HepG2 (cell line): ENCODE data around the gene PRPSAP1. TPM values are rescaled to one million over a fixed set of nuclear protein-coding genes. Genes with fewer than 3 reads are reported as not detected.
A peak's percentile ranks its signal among the peaks of the same experiment; 100 is the strongest.

ENCODE experiments used
- ATAC-seq: fragments of 200-7000 bp; cut with Tn5 transposase; 3 replicates; pipeline ENCODE4 v1.9.1; 2020; ENCODE audit warnings: mild to moderate bottlenecking, moderate library complexity
- BruUV-seq: library from RNA; stranded (reverse); fragments of 400-500 nt; replicated peaks from 2 replicates; lab custom pipeline; 2021; lab: Mats Ljungman, UMichigan
- CTCF ChIA-PET: fragments of 300-600 bp; formaldehyde crosslinking; extraction: SDS; loops from one replicate; lab custom pipeline; 2021; ENCODE audit warnings: low total read pairs, inconsistent platforms, low intra/inter-chr PET ratio; lab: Yijun Ruan, JAX
- POLR2A ChIA-PET: fragments of 350-600 bp; sonication (Branson Sonifier 250); formaldehyde crosslinking; loops from one replicate; lab custom pipeline; 2020; ENCODE audit warnings: antibody characterized with exemption, inconsistent platforms; lab: Yijun Ruan, JAX
- DNase-seq: peaks from one replicate; pipeline ENCODE4 v3.0.0-alpha.2; 2015; ENCODE audit warnings: low spot score
- FAIRE-seq: peaks from 3 replicates; lab custom pipeline; 2011; peaks lifted over from hg19 to GRCh38; lab: Jason Lieb, UNC
- H2AFZ ChIP-seq: one replicate; pipeline ENCODE4 v1.6.1; 2011; ENCODE audit warnings: low read length, inconsistent platforms
- H3K27ac ChIP-seq: fragments of 300-600 bp; 3 replicates; pipeline ENCODE4 v1.8.0; 2011; ENCODE audit warnings: mixed run types, mild to moderate bottlenecking, mixed read lengths, low read length, inconsistent platforms; ENCODE audit not compliant: insufficient read depth; ENCODE audit errors: extremely low read length
- H3K27me3 ChIP-seq, 2 experiments: fragments of 200-600 bp in 1 of 2; 2 replicates in 1 of 2; 3 replicates in 1 of 2; pipeline versions ENCODE4 v1.6.0 to v1.8.0; 2011; ENCODE audit warnings: low read length in 2 of 2, mild to moderate bottlenecking in 2 of 2, moderate library complexity in 2 of 2, inconsistent platforms in 1 of 2; ENCODE audit not compliant: insufficient read depth in 2 of 2, control insufficient read depth in 1 of 2
- H3K36me3 ChIP-seq, 2 experiments: fragments of 200-600 bp in 1 of 2; replicated peaks in 1 of 2; 2 replicates in 1 of 2; 3 replicates in 1 of 2; pipeline versions ENCODE4 v1.5.1 to v1.8.0; 2011; ENCODE audit warnings: low read length in 2 of 2, inconsistent platforms in 1 of 2; ENCODE audit not compliant: insufficient read depth in 2 of 2, control insufficient read depth in 1 of 2
- H3K4me1 ChIP-seq: 2 replicates; pipeline ENCODE4 v1.5.1; 2012; ENCODE audit warnings: low read length, inconsistent platforms; ENCODE audit not compliant: insufficient read depth
- H3K4me2 ChIP-seq: 2 replicates; pipeline ENCODE4 v1.6.0; 2011; ENCODE audit warnings: low read depth, low read length, inconsistent platforms
- H3K4me3 ChIP-seq, 3 experiments: fragments of 200-600 bp in 1 of 3; sonication (generic), shearing (Covaris generic) in 1 of 3; replicated peaks in 1 of 3; 2 replicates each; pipeline ENCODE4 v1.5.1; 2011 to 2016; ENCODE audit warnings: low read length in 3 of 3, inconsistent platforms in 2 of 3, low read depth in 2 of 3, mild to moderate bottlenecking in 2 of 3, control low read depth in 1 of 3, mixed read lengths in 1 of 3; ENCODE audit not compliant: insufficient read depth in 1 of 3
- H3K79me2 ChIP-seq: one replicate; pipeline ENCODE4 v1.6.1; 2011; ENCODE audit warnings: low read length, inconsistent platforms; ENCODE audit not compliant: insufficient read depth
- H3K9ac ChIP-seq: 2 replicates; pipeline ENCODE4 v1.6.0; 2011; ENCODE audit warnings: mild to moderate bottlenecking, low read depth, low read length, inconsistent platforms; ENCODE audit not compliant: insufficient read depth
- H3K9me3 ChIP-seq: 2 replicates; pipeline ENCODE4 v1.5.1; 2012; ENCODE audit warnings: mild to moderate bottlenecking, low read length
- H4K20me1 ChIP-seq: 2 replicates; pipeline ENCODE4 v1.6.0; 2011; ENCODE audit warnings: inconsistent platforms, mild to moderate bottlenecking, low read length, moderate library complexity; ENCODE audit not compliant: insufficient read depth
- BRCA1 ChIP-seq: sonication (generic); formaldehyde crosslinking; IDR thresholded peaks from 2 replicates; pipeline ENCODE4 v1.4.0; 2020; ENCODE audit warnings: missing genetic modification reagents
- ELF1 ChIP-seq: sonication (generic); formaldehyde crosslinking; IDR thresholded peaks from 2 replicates; pipeline ENCODE4 v1.4.0; 2020; ENCODE audit warnings: missing genetic modification reagents
- ESRRA ChIP-seq: sonication (generic); formaldehyde crosslinking; IDR thresholded peaks from 2 replicates; pipeline ENCODE4 v1.5.1; 2020; ENCODE audit warnings: mild to moderate bottlenecking, low read depth, missing genetic modification reagents
- FOXA3 ChIP-seq: IDR thresholded peaks from 2 replicates; pipeline ENCODE4 v1.6.1; 2016; ENCODE audit warnings: missing genetic modification reagents, missing compliant biosample characterization
- GABPA ChIP-seq, 2 experiments: IDR thresholded peaks; 2 replicates each; pipeline ENCODE4 v1.6.1; 2011 to 2016; ENCODE audit warnings: low read depth in 2 of 2, low read length in 1 of 2, missing biosample characterization in 1 of 2, missing genetic modification characterization in 1 of 2
- GLMP ChIP-seq: sonication (generic); formaldehyde crosslinking; IDR thresholded peaks from 2 replicates; pipeline ENCODE4 v1.9.0; 2021; ENCODE audit warnings: missing genetic modification reagents, mild to moderate bottlenecking, borderline replicate concordance
- GMEB2 ChIP-seq: IDR thresholded peaks from 2 replicates; pipeline ENCODE4 v1.6.1; 2016; ENCODE audit warnings: missing biosample characterization, missing genetic modification reagents, low read depth
- MAF1 ChIP-seq: sonication (generic); formaldehyde crosslinking; IDR thresholded peaks from 2 replicates; pipeline ENCODE4 v1.5.0; 2020; ENCODE audit warnings: missing genetic modification reagents, borderline replicate concordance
- MXI1 ChIP-seq: IDR thresholded peaks from 3 replicates; pipeline ENCODE4 v1.6.1; 2012; ENCODE audit warnings: low read depth, low read length, inconsistent platforms, borderline replicate concordance
- RBFOX2 ChIP-seq: fragments of 200-400 bp; formaldehyde crosslinking; IDR thresholded peaks from 2 replicates; pipeline ENCODE4 v1.6.1; 2017; ENCODE audit warnings: low read depth, mild to moderate bottlenecking, low read length
- ZBTB20 ChIP-seq: sonication (generic); formaldehyde crosslinking; IDR thresholded peaks from 2 replicates; pipeline ENCODE4 v1.8.1; 2023; ENCODE audit warnings: missing genetic modification reagents, low read depth, mild to moderate bottlenecking, borderline replicate concordance
- ZC3H4 ChIP-seq: sonication (generic); formaldehyde crosslinking; IDR thresholded peaks from 2 replicates; pipeline ENCODE4 v1.4.0; 2020; ENCODE audit warnings: missing genetic modification reagents, borderline replicate concordance
- ZMYM4 ChIP-seq: sonication (generic); formaldehyde crosslinking; IDR thresholded peaks from 2 replicates; pipeline ENCODE4 v1.8.1; 2023; ENCODE audit warnings: mild to moderate bottlenecking, missing genetic modification reagents
- ZNF207 ChIP-seq: fragments of 450-650 bp; IDR thresholded peaks from 2 replicates; pipeline ENCODE4 v1.6.1; 2016; ENCODE audit warnings: antibody characterized with exemption, borderline replicate concordance
- ZNF569 ChIP-seq: sonication (generic); formaldehyde crosslinking; IDR thresholded peaks from 2 replicates; pipeline ENCODE4 v1.5.0; 2020; ENCODE audit warnings: mild to moderate bottlenecking, missing genetic modification reagents, moderate library complexity, borderline replicate concordance
- ZNF773 ChIP-seq: sonication (generic); formaldehyde crosslinking; IDR thresholded peaks from 2 replicates; pipeline ENCODE4 v1.4.0; 2020; ENCODE audit warnings: missing genetic modification reagents, borderline replicate concordance
- WGBS: methylation state at CpG from one replicate; pipeline ENCODE4 v1.1.6; 2017; ENCODE audit warnings: low lambda C conversion rate; 5-methylcytosine and 5-hydroxymethylcytosine counted together
- in situ Hi-C: cut with HindIII; loops from 2 replicates; pipeline ENCODE4 v1.10.0; 2017; ENCODE audit warnings: low pct_unique_long_range_greater_than_20kb; ENCODE audit not compliant: extremely low pct_ligation_motif_present
- intact Hi-C: fragments of 100-400 bp; cut with micrococcal nuclease; formaldehyde crosslinking; loops from one replicate; pipeline ENCODE4 v1.10.0; 2022; ENCODE audit not compliant: unreplicated experiment
- polyA plus RNA-seq, 8 experiments: library from polyadenylated mRNA; depleted of rRNA in 3 of 8; stranded (reverse) in 7 of 8; unstranded in 1 of 8; fragments of >200 nt; fragmentation: Illumina TruSeq in 4 of 8; extraction: Trizol in 4 of 8; gene quantifications; 2 replicates each; pipeline versions ENCODE4 v1.2.1 to v1.2.3, GENCODE V29; 2011 to 2016; ENCODE audit warnings: low read depth in 4 of 8, missing spikeins in 1 of 8, mixed read lengths in 1 of 8; ENCODE audit not compliant: insufficient read depth in 1 of 8
- total RNA-seq, 5 experiments: library from RNA; depleted of rRNA; stranded (reverse); fragments of >200 nt; fragmentation: Illumina TruSeq; extraction: Trizol; gene quantifications; 2 replicates each; pipeline ENCODE4 v1.2.3, GENCODE V29; 2016; ENCODE audit warnings: low read depth in 1 of 5
- TF ChIP-seq, protein P1 (sequence below): sonication (generic); formaldehyde crosslinking; IDR thresholded peaks from 2 replicates; pipeline ENCODE4 v1.4.0; 2020; ENCODE audit warnings: missing genetic modification reagents

The PRPSAP1 gene
- total and polyA plus RNA-seq, 2 of the 13 experiments (the other 11 are each of a cell fraction or from before 2014, with no cell fraction given) = 91.1 to 314 TPM

GRCh38 chr17:76262732-76263344, 90.9 kb downstream of the PRPSAP1 start (continued):
- TF ChIP-seq, protein P1, sequence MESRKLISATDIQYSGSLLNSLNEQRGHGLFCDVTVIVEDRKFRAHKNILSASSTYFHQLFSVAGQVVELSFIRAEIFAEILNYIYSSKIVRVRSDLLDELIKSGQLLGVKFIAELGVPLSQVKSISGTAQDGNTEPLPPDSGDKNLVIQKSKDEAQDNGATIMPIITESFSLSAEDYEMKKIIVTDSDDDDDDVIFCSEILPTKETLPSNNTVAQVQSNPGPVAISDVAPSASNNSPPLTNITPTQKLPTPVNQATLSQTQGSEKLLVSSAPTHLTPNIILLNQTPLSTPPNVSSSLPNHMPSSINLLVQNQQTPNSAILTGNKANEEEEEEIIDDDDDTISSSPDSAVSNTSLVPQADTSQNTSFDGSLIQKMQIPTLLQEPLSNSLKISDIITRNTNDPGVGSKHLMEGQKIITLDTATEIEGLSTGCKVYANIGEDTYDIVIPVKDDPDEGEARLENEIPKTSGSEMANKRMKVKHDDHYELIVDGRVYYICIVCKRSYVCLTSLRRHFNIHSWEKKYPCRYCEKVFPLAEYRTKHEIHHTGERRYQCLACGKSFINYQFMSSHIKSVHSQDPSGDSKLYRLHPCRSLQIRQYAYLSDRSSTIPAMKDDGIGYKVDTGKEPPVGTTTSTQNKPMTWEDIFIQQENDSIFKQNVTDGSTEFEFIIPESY (CRISPR knock-in tag) = no peak
- TF ChIP-seq BRCA1 (CRISPR knock-in tag) = no peak
- TF ChIP-seq ZNF569 (CRISPR knock-in tag) = no peak
- no peak for TF ChIP-seq ZC3H4
- no peak for TF ChIP-seq ZBTB20 (CRISPR knock-in tag)
- TF ChIP-seq MXI1 = peak; percentile 74; the same call in 1 of the 3 replicates
- TF ChIP-seq, all 625 proteins: peak for 32

DNA sequence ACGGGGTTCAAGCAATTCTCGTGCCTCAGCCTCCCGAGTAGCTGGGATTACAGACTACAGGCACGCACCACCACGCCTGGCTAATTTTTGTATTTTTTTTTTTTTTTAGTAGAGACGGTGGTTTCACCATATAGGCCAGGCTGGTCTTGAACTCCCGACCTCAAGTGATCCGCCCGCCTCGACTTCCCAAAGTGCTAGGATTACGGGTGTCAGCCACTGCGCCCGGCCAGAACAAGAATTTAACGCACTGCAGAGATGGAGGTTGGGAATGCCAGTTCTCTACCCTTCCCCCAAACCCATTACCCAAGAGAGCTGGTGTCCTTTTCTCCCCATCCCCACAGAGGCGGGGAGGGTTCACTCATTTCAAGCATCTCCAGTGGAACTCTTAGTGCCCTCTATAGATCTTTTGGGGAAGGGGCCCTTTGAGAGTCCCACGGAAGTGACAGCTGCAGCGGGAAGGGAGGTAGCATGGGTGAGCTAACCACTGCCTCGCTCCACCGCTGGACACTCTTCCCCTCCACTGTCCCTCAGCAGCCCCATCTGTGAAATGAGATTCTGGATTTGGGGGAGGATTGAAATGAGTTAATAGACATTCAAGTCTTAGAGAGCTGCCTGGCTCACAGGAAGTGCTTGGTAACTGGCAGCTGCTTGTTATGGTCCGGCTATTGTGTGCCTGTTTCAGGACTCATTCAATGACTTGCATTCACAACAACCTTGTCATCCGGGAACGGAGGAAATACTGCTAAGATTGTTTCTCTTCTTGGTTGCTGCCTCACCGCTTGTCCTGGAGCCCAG, 92.1 kb downstream of the PRPSAP1 start:
- no peak overlapping the region for H3K4me2 ChIP-seq
- H3K9ac ChIP-seq = no peak overlapping the region
- H3K4me1 ChIP-seq = peaks cover 72% of the 10 kb centered on the region
- H3K36me3 ChIP-seq = no peaks in the 10 kb centered on the region
- ATAC-seq (no peak), DNase-seq (no peak), FAIRE-seq (no peak)
- no peak overlapping the region for H2AFZ ChIP-seq
- WGBS = 86% methylated on average over 23 of the region's 23 CpGs
- H3K4me3 ChIP-seq = no peak overlapping the region
- CTCF ChIA-PET = no interaction called here
- no peaks in the 10 kb centered on the region for H4K20me1 ChIP-seq
- no peaks in the 10 kb centered on the region for H3K9me3 ChIP-seq
- H3K79me2 ChIP-seq = peaks cover 5% of the 10 kb centered on the region
- no TSS peak for BruUV-seq
- POLR2A ChIA-PET = interaction anchor here (1.0 to 5.6 kb wide), 5 partner anchors 10 to 115 kb away, joined by 3 to 51 read pairs (median 8); no protein-coding TSS in a partner anchor
- no peaks in the 10 kb centered on the region for H3K27me3 ChIP-seq
- in situ Hi-C loops = no loop called here
- intact Hi-C loops = no loop called here
- H3K27ac ChIP-seq = no peak overlapping the region
- no peak for TF ChIP-seq MAF1 (CRISPR knock-in tag)
- TF ChIP-seq ESRRA = no peak
- TF ChIP-seq RBFOX2 = no peak
- TF ChIP-seq GABPA (IDR thresholded peaks at IDR 0.05; ENCODE audit: low read depth, low read length) = no peak
- TF ChIP-seq GABPA (CRISPR knock-in tag; IDR thresholded peaks at IDR 0.05; ENCODE audit: low read depth) = no peak
- no peak for TF ChIP-seq FOXA3 (CRISPR knock-in tag)
- TF ChIP-seq ZNF207 = no peak
- no peak for TF ChIP-seq GMEB2 (CRISPR knock-in tag)
- no peak for TF ChIP-seq ZMYM4 (CRISPR knock-in tag)
- TF ChIP-seq GLMP (CRISPR knock-in tag) = no peak
- TF ChIP-seq ZNF773 (CRISPR knock-in tag) = no peak
- TF ChIP-seq ELF1 (CRISPR knock-in tag) = no peak
